Central memory CD8-positive, alpha-beta T cell (primary cell): Measurements from ENCODE around the gene ANKRD33.

ENCODE experiments used
- ATAC-seq: fragments of 150-1000 bp; cut with Tn5 transposase; replicated peaks from 2 replicates; pipeline ENCODE4 v1.10.0; 2022; ENCODE audit warnings: mild to moderate bottlenecking, moderate FRiP score, moderate number of reproducible peaks; ENCODE audit not compliant: poor library complexity, severe bottlenecking; ENCODE audit errors: extremely low read depth
- DNase-seq, 2 donors: peaks; one replicate each; pipeline ENCODE4 v3.0.0; 2021; ENCODE audit warnings: low spot score in 2 of 2
- H3K27ac Mint-ChIP-seq: one replicate; pipeline ENCODE4 v1.8.0; 2022; ENCODE audit warnings: low read depth, mild to moderate bottlenecking, moderate library complexity, mixed read lengths
- H3K27me3 Mint-ChIP-seq: one replicate; pipeline ENCODE4 v1.8.0; 2022; ENCODE audit warnings: mixed read lengths
- H3K36me3 Mint-ChIP-seq: one replicate; pipeline ENCODE4 v1.8.0; 2022; ENCODE audit warnings: mild to moderate bottlenecking, moderate library complexity, mixed read lengths; ENCODE audit not compliant: insufficient read depth
- H3K4me1 Mint-ChIP-seq: one replicate; pipeline ENCODE4 v1.8.0; 2022; ENCODE audit warnings: mixed read lengths
- H3K4me3 Mint-ChIP-seq: one replicate; pipeline ENCODE4 v1.8.0; 2022; ENCODE audit warnings: mild to moderate bottlenecking, moderate library complexity, mixed read lengths
- H3K9me3 Mint-ChIP-seq: one replicate; pipeline ENCODE4 v1.8.0; 2022; ENCODE audit warnings: mixed read lengths

Gene ANKRD33

GRCh38 chr12:51889216-51890132 lies 1.6 kb downstream of the ANKRD33 start:
- Mint-ChIP-seq H3K36me3 (peaks cover 2% of the 10 kb centered on the region), H3K27me3 (peaks cover 8% of the 10 kb centered on the region), H3K9me3 (no peaks in the 10 kb centered on the region), H3K4me1 (peaks cover 10% of the 10 kb centered on the region), H3K27ac (no peak overlapping the region), H3K4me3 (no peak overlapping the region)
- DNase-seq (no peak), ATAC-seq (no peak)

GRCh38 chr12:51890133-51890464 lies 2.2 kb downstream of the ANKRD33 start:
- ATAC-seq (no peak), DNase-seq (no peak)
- H3K27me3 Mint-ChIP-seq = peaks cover 13% of the 10 kb centered on the region
- H3K27ac Mint-ChIP-seq = no peak overlapping the region
- no peaks in the 10 kb centered on the region for H3K9me3 Mint-ChIP-seq
- no peak overlapping the region for H3K4me3 Mint-ChIP-seq
- H3K36me3 Mint-ChIP-seq = peaks cover 2% of the 10 kb centered on the region
- peaks cover 10% of the 10 kb centered on the region for H3K4me1 Mint-ChIP-seq

- H3K27ac Mint-ChIP-seq = no peak overlapping the region
- peaks cover 9% of the 10 kb centered on the region for H3K4me1 Mint-ChIP-seq
- H3K4me3 Mint-ChIP-seq = no peak overlapping the region
- no peak for DNase-seq
- ATAC-seq = no peak
- no peaks in the 10 kb centered on the region for H3K9me3 Mint-ChIP-seq
- peaks cover 2% of the 10 kb centered on the region for H3K36me3 Mint-ChIP-seq
- H3K27me3 Mint-ChIP-seq = peaks cover 19% of the 10 kb centered on the region
These were observed 2.7 kb downstream of the ANKRD33 start for GRCh38 chr12:51890511-51891171.

GRCh38 chr12:51891843-51892242 lies 3.9 kb downstream of the ANKRD33 start:
- ATAC-seq = no peak
- no peak overlapping the region for H3K27ac Mint-ChIP-seq
- DNase-seq = no peak

GRCh38 chr12:51893786-51894185 lies 5.9 kb downstream of the ANKRD33 start:
- H3K4me3 Mint-ChIP-seq = no peak overlapping the region
- ATAC-seq (no peak), DNase-seq (no peak)
- no peaks in the 10 kb centered on the region for H3K9me3 Mint-ChIP-seq
- H3K36me3 Mint-ChIP-seq = no peaks in the 10 kb centered on the region
- peaks cover 34% of the 10 kb centered on the region for H3K27me3 Mint-ChIP-seq
- no peaks in the 10 kb centered on the region for H3K4me1 Mint-ChIP-seq
- no peak overlapping the region for H3K27ac Mint-ChIP-seq

More at GRCh38 chr12:51891843-51892242, 3.9 kb downstream of the ANKRD33 start:
- no peaks in the 10 kb centered on the region for H3K9me3 Mint-ChIP-seq
- H3K4me3 Mint-ChIP-seq = no peak overlapping the region
- peaks cover 31% of the 10 kb centered on the region for H3K27me3 Mint-ChIP-seq
- no peaks in the 10 kb centered on the region for H3K36me3 Mint-ChIP-seq
- no peaks in the 10 kb centered on the region for H3K4me1 Mint-ChIP-seq

- no peak overlapping the region for H3K27ac Mint-ChIP-seq
- no peaks in the 10 kb centered on the region for H3K36me3 Mint-ChIP-seq
- DNase-seq = no peak
- no peak for ATAC-seq
- H3K4me3 Mint-ChIP-seq = no peak overlapping the region
- no peaks in the 10 kb centered on the region for H3K4me1 Mint-ChIP-seq
- H3K27me3 Mint-ChIP-seq = peaks cover 34% of the 10 kb centered on the region
- no peaks in the 10 kb centered on the region for H3K9me3 Mint-ChIP-seq
These were observed 7.7 kb downstream of the ANKRD33 start for GRCh38 chr12:51895378-51896135.

- H3K4me1 Mint-ChIP-seq = no peaks in the 10 kb centered on the region
- no peaks in the 10 kb centered on the region for H3K36me3 Mint-ChIP-seq
- H3K9me3 Mint-ChIP-seq = no peaks in the 10 kb centered on the region
- no peak overlapping the region for H3K4me3 Mint-ChIP-seq
- no peak overlapping the region for H3K27ac Mint-ChIP-seq
- peaks cover 34% of the 10 kb centered on the region for H3K27me3 Mint-ChIP-seq
- DNase-seq = no peak
- no peak for ATAC-seq
These were observed 8.3 kb downstream of the ANKRD33 start for GRCh38 chr12:51896236-51896635.

- ATAC-seq (no peak), DNase-seq (no peak)
- Mint-ChIP-seq H3K36me3 (no peaks in the 10 kb centered on the region), H3K27ac (no peak overlapping the region), H3K27me3 (peaks cover 34% of the 10 kb centered on the region), H3K4me1 (no peaks in the 10 kb centered on the region), H3K4me3 (no peak overlapping the region), H3K9me3 (no peaks in the 10 kb centered on the region)
These were observed 9.3 kb downstream of the ANKRD33 start for GRCh38 chr12:51897181-51897580.

- ATAC-seq (no peak), DNase-seq (no peak)
- Mint-ChIP-seq H3K4me3 (no peak overlapping the region), H3K9me3 (no peaks in the 10 kb centered on the region), H3K36me3 (no peaks in the 10 kb centered on the region), H3K27ac (no peak overlapping the region), H3K4me1 (no peaks in the 10 kb centered on the region), H3K27me3 (peaks cover 34% of the 10 kb centered on the region)
These were observed 10.6 kb downstream of the ANKRD33 start for GRCh38 chr12:51898506-51898905.

GRCh38 chr12:51898937-51899336 lies 11.0 kb downstream of the ANKRD33 start:
- Mint-ChIP-seq H3K4me3 (no peak overlapping the region), H3K4me1 (no peaks in the 10 kb centered on the region), H3K27me3 (peaks cover 34% of the 10 kb centered on the region), H3K27ac (no peak overlapping the region), H3K9me3 (no peaks in the 10 kb centered on the region), H3K36me3 (no peaks in the 10 kb centered on the region)
- DNase-seq = no peak
- no peak for ATAC-seq

- Mint-ChIP-seq H3K4me1 (no peaks in the 10 kb centered on the region), H3K9me3 (no peaks in the 10 kb centered on the region), H3K27me3 (peaks cover 26% of the 10 kb centered on the region), H3K36me3 (no peaks in the 10 kb centered on the region), H3K27ac (no peak overlapping the region), H3K4me3 (no peak overlapping the region)
- no peak for DNase-seq
- no peak for ATAC-seq
These were observed 12.5 kb downstream of the ANKRD33 start for GRCh38 chr12:51900323-51900889.

- no peaks in the 10 kb centered on the region for H3K4me1 Mint-ChIP-seq
- no peaks in the 10 kb centered on the region for H3K9me3 Mint-ChIP-seq
- H3K27ac Mint-ChIP-seq = no peak overlapping the region
- H3K4me3 Mint-ChIP-seq = no peak overlapping the region
- H3K36me3 Mint-ChIP-seq = no peaks in the 10 kb centered on the region
- no peak for ATAC-seq
- DNase-seq = no peak
- H3K27me3 Mint-ChIP-seq = peaks cover 24% of the 10 kb centered on the region
These were observed 13.4 kb downstream of the ANKRD33 start for GRCh38 chr12:51901121-51901817.
